ENCODE data around the gene TP53TG5.

TP53TG5 gene

DNA sequence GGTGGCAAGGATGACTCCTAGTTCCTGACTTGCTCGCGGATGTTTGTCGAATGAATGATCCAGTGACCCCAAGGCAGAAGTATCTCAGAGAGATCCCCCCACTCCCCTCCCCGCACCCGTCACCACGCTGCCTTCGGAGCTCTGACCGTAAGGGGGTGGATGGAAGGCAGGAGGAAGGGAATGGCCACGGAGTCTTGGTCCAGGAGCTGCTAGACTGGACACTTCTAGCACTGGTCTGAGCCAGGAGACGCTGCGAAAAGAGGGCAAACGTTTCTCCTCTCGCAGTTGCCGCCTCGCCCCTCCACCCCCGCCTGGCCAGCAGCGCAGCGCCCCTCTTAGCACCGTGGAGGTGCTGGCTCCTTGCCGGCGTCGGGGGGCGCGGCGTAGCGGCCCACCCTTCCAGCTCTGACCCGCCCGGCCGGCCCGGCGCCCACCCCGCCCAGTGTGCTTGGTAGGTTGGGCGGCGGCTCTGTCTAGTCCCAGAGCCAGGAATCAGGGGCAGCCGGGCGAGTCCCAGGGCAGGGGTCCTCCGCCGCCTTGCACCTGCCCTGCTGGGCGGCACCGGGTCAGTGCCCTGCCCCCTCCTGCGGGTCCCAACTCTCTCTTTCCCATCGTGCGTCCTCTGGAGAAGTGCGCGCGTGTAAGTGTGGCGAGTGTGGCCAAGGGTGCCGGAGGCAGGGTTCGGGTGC, 27.6 kb upstream of the TP53TG5 start:
- peak; percentile 3 for DNase-seq

DNA sequence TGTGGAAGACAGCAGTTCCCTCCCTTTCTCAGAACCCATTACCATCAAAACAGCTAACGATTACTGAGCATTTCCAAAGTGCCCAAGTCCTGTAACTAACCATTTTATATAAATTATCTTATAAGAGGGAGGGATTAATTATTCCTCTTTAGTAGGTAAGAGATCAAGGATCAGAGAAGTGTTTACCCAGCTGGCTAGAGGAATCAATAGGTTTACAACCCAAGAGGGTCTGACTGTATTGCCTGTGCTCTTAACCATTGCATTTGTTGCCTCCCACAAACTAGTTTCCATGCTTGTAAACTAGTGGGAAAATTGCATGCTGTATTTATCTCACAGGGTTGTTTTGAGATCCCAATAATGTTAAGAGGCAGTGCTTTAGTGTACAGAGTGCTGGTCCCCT, 26.3 kb upstream of the TP53TG5 start:
- no peak for DNase-seq

DNA sequence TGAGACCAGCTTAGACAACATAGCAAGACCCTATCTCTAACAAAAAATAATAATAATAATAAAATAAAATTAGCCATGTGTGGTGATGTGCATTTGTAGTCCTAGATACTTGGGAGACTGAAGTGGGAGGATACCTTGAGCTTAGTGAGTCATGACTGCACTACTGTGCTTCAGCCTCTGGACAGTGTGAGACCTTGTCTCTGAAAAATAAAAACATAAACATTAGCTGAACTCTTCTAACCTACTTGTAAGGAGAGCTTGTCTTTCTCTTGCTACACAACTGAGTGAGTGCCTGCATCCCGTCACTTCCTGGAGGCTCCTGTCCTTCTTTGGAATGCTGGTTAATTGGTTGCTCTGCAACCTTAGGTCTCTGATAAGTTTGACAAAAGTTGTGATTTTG, 24.8 kb upstream of the TP53TG5 start:
- DNase-seq: no peak

DNA sequence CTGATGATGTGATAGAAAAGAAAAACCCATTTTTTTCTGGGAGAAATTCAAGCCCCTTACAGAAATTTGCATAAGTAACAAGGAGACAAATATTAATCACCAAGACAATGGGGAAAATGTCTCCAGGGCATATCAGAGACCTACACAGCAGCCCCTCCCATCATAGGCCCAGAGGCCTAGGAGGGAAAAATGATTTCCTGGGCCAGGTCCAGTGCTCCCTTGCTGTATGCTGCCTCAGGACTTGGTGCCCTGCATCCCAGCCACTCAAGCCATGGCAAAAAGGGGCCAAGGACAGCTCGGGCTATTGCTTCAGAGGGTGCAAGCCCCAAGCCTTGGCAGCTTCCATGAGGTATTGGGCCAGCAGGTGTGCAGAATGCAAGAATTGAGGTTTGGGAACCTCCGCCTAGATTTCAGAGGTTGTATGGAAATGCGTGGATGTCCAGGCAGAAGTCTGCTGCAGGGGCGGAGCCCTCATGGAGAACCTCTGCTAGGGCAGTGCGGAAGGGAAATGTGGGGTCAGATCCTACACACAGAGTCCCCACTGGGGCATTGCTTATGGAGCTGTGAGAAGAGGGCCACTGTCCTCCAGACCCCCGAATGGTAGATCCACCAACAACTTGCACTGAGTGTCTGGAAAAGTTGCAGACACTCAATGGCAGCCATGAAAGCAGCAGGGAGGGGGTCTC, 22.4 kb upstream of the TP53TG5 start:
- no peak for DNase-seq

DNA sequence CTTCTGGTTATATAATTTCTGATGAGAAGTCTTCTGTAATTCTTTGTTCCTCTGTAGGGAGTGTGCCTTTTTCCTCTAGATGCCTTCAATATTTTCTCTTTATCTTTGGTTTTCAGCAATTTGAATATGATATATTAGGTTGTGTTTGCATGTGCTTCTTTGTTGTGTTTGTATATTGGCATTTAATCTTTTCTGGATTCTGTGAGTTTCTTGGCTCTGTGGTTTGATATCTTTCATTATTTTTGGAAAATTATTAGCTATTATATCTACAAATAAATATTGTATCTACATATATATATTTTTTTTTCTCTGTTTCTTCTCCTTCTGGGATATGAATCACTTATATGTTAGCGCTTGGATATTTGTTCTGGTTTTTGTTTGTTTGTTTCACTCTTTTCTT, 20.9 kb upstream of the TP53TG5 start:
- no peak for DNase-seq

DNA sequence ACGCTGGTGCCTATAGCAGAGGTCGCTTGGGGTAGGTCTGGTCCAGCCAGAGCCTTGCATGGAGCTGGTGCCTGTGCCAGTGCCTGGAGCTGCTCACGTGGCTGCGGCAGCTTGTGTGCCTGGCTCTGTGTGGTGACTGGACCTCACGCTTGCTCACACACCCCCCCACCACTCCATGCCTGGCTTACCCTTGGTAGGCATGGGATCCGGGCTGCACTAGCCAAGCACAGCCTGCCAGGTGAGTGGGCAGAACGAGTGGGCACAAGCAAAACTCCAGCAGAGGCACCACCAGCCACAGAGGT, 16.9 kb upstream of the TP53TG5 start:
- DNase-seq: no peak

DNA sequence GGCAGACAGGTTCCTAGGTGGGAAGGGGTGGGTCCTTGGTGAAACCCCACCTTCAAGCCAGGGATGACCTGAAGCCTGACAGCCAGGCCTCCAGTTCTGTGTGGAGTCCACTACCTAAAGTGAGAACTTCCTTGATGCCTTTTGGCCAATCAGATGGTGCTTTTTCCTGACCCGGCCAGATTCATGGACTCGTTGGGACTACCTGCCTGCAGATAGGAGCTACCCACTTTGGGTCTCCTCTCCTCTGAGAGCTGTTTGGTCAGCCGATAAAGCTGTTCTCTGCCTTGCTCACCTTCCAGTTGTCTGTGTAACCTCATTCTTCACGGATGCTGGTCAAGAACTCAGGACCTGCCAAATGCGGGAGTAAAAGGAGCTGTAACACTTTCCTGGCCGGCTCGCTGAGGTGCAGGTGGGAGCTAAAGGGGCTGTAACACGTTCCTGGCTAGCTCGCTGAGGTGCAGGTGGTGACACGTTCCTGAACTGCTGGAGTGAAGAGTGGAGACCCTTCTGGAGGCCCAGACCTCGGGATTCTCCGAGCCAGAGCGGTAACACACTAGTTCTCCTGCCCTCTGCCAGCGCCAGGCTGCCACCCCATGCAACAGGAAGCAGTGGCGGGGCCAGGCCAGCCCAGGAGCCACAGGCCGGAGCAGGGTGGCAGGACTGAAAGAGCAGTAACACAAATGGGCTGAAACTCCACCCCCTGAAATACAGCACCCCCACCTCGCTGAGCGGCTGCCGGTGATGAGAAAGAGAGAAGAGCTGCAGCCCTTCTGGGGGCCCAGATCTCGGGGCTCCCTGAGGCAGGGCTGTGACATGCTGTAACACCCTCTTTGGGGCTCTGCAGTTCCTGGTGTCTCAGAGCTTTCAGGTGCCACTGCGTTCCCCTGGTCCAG, 16.3 kb upstream of the TP53TG5 start:
- no peak for DNase-seq

DNA sequence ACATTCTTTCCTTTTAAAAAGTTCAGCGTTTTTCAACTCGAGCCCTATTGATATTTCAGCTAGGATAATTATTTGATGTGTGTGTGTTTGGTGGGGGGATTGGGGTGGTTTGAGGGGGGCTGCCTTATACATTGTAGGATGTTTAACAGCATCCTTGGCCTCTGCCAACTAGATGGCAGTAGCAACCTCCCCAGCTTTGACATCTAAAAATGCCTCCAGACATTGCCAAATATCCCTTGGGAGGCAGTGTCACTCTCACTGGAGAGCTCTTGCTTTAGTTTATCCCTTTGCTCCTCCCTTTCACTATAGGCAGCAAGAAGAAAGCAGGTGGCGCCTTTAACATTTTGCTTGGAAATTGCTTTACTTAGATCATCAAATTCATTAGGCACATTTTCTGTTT, 14.6 kb upstream of the TP53TG5 start:
- no peak for DNase-seq

DNA sequence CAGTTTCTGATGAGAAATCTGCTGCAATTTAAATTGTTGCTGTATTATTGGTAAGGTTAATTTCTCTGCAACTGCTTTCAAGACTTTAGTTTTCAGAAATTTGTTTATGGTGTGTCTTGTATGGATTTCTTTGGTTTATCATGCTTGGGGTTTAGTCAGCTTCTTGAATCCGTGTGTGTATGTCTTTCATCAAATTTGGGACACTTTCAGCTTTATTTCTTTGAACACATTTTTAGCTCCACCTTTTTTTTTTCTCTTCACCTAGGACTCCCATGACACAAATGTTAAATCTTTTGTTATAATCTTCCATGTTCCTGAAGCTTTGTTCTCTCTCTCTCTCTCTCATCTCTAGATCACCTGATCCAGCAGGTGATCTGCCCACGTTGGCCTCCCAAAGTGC, 13.4 kb upstream of the TP53TG5 start:
- no peak for DNase-seq

DNA sequence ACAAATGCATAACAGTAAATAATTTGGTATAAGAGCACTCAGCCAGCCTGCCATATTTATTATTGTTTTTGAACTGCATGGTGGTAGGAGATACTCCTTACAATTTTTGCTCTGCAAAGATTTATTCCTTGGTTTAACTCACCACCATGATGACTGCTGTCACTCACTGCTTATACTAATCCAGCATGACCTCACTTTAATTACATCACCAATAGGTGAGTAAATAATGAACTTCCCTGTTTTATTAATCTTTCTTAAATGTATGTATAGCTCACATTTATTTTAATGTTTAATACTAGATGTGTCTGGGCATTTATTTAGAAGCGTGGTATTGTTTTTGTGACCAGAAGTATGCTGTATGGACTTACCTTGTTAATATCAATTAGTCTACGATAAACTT, 12.8 kb upstream of the TP53TG5 start:
- DNase-seq: no peak

DNA sequence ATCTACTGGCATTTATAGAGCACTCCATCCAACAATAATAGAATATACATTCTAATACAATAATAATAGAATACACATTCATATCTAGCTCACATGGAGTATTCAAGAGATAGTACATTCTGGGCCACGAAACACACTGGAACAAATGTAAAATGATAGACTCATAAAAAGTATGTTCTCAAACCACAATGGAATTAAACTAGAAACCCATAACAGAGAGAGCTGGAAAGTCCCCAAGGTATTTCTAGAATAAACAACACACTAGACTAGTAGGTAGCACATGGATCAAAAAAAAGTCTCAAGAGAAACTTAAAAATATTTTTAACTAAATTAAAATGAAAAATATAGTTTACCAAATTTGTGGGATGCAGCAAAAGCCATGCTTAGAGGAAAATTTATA, 9.1 kb upstream of the TP53TG5 start:
- DNase-seq: no peak

DNA sequence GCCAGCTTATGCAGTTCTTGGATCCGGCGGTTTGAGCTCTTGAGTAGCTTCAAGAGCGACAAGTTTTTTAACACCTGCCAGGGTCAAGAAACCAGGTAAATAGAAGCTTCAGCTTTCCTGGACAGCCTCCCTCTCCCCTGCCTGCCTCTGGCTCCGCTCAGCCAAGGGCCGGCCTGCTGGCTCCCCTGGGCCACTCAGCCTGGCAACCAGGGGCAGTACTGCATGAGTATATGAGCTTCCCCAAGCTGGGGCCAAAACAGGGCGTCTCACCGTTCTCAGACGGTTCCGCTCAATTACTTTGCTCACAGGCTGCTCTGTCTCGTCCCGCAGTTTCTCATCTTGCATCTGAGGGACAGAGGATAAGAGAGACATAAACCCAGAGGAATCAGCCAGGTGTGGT, 856 bp downstream of the TP53TG5 start:
- DNase-seq: no peak

DNA sequence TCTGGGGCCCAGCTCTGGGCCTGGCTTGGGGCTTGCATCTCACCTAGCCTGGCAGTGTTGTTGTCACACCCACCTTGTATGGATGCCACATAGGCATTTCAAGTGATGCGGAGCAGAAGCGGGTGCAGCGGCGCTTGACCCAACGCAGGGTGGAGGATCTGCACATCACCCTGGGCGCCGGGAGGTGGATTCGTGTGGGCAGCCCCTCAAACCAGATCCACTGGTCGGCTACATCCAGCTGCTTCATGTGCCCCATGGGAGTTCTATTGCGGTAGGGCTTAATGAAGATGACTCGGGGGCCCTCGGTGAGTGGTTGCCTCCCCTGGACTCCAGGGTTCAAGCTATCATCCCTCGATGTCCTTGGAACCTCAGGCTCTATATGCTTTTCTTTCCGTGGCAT, 3.2 kb downstream of the TP53TG5 start:
- no peak for DNase-seq

DNA sequence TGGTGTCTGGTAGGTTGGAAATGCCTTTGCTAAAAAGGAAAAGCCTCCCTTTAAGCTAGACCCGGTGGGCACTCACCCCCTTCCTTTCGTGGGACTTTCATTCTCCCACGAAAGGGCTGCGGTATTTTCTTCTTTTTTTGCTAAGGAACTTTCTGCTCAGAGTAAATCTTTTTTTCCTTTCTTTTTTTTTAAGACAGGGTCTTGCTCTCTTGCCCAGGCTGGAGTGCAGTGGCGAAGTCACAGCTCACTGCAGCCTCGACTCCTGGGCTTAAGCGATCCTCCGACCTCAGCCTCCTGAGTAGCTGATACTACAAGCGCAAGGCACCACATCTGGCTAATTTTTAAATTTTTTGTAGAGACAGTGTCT, 4.0 kb downstream of the TP53TG5 start:
- no peak for DNase-seq

DNA sequence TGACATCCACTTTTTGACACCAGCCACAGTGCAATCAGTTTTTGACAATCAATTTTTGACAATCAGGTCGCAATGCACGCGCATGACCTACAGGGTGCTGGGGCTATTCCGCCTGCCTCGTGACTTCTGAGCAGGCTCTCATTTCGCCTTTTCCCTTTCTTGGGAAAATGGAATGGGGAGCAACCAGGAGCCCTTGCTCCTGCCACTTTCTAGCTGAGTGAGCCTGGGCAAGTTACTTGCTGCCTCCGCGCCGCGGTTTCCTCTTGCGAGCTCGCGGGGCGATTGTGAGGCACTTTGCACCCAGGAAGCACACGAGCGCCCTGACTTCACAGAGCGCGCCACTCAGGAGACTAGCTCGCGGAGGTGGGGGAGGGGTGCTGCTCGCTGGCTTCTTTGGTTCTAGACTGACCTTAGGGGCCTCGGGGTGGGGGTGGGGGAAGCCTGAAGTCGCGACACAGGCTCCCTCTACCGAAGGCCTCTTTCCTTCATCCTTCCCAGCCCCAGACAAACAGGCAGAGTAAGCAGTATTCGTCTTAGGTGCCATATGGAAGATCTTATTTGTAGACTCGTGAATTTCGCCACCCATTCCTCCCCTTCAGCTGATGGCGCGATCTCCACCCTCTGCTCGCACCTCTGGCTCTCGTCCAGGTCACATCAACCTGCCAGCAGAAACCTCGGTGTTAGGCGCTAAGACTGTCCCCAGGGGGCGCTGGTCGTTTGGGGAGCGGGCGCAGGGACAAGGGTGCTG, 4.6 kb downstream of the TP53TG5 start:
- DNase-seq: peak; percentile 78

DNA sequence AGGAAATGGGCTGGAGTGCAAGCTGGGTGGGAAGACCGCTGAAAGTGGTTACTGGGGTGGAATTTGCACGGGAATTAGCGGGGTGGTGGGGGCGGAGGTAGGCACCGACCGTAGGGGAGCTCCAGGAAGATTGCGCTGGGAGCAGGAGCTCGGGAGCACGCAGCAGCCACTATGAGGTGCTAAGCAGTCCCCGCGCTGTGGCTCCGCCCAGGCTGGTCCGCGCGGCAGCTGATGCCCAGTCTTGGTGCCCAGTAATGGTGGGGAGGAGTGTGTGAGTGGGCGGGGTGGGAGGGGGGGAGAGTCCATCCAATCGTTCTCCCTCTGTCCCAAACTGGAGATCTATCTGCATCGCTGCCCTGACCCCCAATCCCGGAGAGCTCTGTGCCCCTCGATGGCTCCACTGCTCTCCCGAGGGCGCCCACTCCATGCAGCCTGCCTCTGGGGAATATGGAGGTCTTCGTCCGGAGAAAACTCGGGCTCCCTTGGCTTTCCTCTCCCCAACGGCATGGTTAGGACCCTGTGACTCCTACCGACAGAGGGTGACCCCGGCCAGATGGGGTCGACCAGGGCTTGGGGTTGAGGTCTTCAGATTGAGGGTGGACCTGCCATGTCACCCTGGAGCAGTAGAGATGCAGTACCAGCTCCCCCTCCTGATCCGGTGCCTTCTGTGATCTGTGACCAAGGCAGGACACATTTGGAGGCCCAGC, 5.3 kb downstream of the TP53TG5 start:
- DNase-seq: no peak

DNA sequence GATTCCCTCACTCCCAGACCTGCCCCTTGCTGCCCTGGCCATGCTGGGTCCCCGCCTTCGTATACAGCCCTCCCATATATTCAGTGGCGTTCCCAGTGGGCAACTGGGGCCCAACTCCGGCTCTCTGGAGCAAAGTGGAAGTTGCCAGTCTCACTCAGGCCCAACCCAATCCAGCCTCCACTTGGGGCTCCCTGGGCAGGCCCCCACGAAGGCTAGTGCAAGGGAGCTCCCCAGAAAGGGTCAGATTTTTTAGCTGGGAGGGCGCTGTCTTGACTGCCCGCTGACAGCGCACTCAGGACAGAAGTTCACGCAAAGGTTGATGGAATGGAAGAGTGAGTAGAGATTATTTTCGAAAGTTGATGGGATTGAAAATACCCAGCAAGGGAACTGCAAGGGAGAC, 5.9 kb downstream of the TP53TG5 start:
- DNase-seq: no peak

DNA sequence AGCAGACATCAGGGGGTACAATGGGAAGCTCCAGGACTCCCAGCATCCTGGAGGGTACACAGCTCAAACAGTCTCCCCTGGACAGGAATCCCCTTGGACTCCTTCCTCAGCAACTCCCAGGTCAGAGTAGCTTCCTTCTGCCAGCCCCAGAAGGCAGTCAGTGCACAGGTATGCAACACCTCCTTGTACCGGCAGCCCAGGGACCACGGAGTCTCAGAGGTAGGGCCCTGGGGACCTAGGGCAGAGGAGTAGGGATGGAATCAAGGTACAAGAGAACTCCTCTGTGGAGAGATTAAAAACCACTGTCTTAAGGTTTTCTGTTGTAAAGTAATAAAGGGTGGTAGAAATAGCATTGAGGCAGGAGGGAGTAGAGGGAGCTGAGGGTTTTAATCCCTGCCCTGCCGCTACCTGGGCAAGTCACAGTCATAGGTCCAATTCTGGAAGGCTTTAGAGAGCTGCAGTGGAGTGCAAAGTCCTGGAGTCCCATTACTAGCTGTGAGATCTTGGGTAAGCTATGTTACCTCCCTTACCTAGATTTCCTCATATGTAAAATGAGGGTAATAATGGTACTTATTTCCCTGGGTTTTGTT, 7.5 kb downstream of the TP53TG5 start:
- no peak for DNase-seq

DNA sequence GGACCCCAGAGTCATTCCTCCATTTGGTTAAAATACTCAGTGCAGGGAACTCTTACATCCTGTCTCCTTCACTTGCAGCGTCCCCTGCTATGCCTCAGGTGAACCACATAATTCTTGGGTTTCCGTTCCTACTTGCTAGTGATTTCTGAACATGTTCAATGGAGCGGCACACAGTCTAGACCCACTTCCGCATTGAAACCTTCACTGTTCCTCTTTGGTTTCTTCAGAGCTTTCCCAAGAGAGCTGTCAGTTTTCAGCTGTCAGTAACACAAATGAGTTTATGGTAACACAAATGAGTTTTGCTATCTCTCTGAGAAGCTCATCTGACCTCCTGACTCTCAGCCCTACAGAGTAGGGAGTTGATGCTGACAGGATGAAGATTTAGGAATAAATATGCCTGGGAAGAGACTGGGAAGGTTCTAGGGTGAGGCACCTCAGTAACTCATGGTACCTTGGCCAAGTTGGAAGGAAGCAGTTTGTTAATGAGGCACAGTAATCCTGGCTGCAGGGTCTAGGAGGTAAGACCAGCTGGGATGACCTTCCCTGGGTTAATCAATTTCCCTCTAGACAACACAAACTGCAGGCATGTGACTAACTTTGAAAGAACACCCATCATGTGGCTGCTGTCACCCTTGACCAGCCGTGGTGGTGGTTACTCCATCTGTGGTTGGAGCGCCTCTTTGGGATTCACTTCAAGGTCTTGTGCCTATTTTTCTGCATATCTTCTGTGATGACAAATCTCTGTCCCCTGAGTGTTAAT, 9.7 kb downstream of the TP53TG5 start:
- no peak for DNase-seq

DNA sequence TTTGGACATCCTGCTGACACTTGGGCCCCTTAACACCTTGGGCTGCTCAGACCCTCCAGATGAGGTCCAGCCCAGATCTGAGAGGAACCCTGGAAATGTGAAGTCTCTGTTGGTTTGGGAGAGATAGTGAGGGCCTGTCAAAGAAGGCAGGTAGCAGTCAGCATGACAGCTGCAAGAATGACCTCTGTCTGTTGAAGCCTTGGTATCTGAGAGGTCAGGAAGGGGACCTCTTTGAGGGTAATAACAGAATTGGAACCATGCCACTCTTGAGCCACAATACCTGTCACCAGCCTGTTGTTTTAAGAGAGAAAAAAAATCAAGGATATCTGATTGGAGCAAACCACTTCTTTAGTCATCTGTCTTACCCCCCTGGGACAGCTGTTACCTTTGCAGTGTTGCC, 11.0 kb downstream of the TP53TG5 start:
- no peak for DNase-seq

DNA sequence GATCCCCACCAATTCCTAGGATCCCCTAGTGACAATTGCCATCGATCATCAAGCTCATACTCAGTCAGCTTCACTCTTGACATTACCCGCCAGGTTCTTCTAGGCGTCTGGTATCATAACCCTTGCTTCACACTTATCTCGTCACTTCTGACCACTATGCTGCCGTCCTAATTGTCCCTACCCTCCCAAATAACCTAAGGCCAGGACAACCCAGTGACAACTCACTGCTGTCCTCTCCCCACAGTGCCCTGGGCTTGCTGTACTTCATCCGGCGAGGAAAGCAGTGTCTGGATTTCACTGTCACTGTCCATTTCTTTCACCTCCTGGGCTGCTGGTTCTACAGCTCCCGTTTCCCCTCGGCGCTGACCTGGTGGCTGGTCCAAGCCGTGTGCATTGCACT, 11.5 kb downstream of the TP53TG5 start:
- DNase-seq: no peak

DNA sequence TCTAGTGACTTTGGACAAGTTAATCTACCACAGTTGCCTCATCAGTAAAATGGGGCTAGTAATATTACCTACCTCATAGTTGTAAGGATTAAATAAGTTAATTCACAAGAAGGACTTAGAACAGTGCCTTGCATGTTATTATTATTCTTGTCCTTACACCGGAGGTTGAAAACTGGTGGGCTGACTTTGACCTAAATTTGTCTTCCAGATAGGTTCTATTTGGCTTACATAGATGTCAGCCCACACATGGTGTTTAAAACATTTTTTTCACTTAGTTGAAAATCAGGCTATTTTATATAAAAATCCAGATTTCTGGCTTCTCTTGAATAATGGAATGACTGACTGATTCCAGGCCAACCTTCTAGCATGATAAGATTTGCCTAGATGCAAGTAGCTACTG, 11.9 kb downstream of the TP53TG5 start:
- no peak for DNase-seq
